MCF 10A (cell line): Measurements from ENCODE around the gene RABGAP1. TPM values are rescaled to one million over a fixed set of nuclear protein-coding genes. Genes with fewer than 3 reads are reported as not detected.

Experiments
- BruUV-seq: library from RNA; stranded (reverse); fragments of 400-500 nt; replicated peaks from 2 replicates; lab custom pipeline; 2021; lab: Mats Ljungman, UMichigan
- CTCF ChIA-PET: fragments of 300-600 bp; sonication (Branson Sonifier 250); formaldehyde crosslinking; extraction: SDS; loops from one replicate; lab custom pipeline; 2021; ENCODE audit warnings: antibody characterized with exemption, inconsistent platforms; lab: Yijun Ruan, JAX
- POLR2A ChIA-PET: fragments of 300-600, 350-650 bp; sonication (Branson Sonifier 250); formaldehyde crosslinking; extraction: SDS; loops from one replicate; lab custom pipeline; 2020; ENCODE audit warnings: antibody characterized with exemption, inconsistent platforms; lab: Yijun Ruan, JAX
- DNase-seq: peaks from one replicate; pipeline ENCODE4 v3.0.0-alpha.2; 2018; ENCODE audit not compliant: unreplicated experiment
- H3K27ac Mint-ChIP-seq: one replicate; pipeline ENCODE4 v1.8.0; 2022; ENCODE audit warnings: mild to moderate bottlenecking, low read depth, mixed read lengths; ENCODE audit not compliant: unreplicated experiment
- H3K27me3 Mint-ChIP-seq: one replicate; pipeline ENCODE4 v1.8.0; 2022; ENCODE audit warnings: mixed read lengths; ENCODE audit not compliant: insufficient read depth, unreplicated experiment
- H3K36me3 Mint-ChIP-seq: one replicate; pipeline ENCODE4 v1.8.0; 2022; ENCODE audit warnings: mild to moderate bottlenecking, moderate library complexity, mixed read lengths; ENCODE audit not compliant: insufficient read depth, unreplicated experiment
- H3K4me1 Mint-ChIP-seq: one replicate; pipeline ENCODE4 v1.8.0; 2022; ENCODE audit warnings: mixed read lengths; ENCODE audit not compliant: insufficient read depth, unreplicated experiment
- H3K4me3 Mint-ChIP-seq: one replicate; pipeline ENCODE4 v1.8.0; 2022; ENCODE audit warnings: mild to moderate bottlenecking, moderate library complexity, mixed read lengths; ENCODE audit not compliant: unreplicated experiment
- H3K9me3 Mint-ChIP-seq: one replicate; pipeline ENCODE4 v1.8.0; 2022; ENCODE audit warnings: mixed read lengths; ENCODE audit not compliant: unreplicated experiment
- CTCF ChIP-seq: fragments of 200-600 bp; IDR thresholded peaks from one replicate; pipeline ENCODE4 v1.8.0; 2022; ENCODE audit warnings: antibody characterized with exemption, mild to moderate bottlenecking; ENCODE audit not compliant: unreplicated experiment
- intact Hi-C: fragments of 100-400 bp; cut with micrococcal nuclease; formaldehyde crosslinking; loops from 2 replicates; pipeline ENCODE4 v1.14.1; 2022
- total RNA-seq: library from RNA; stranded (reverse); gene quantifications from 2 replicates; pipeline ENCODE4 v1.2.3, GENCODE V29; 2022

Gene RABGAP1
- total RNA-seq, 1 experiment from 2014 or later = 43.1 TPM

DNA sequence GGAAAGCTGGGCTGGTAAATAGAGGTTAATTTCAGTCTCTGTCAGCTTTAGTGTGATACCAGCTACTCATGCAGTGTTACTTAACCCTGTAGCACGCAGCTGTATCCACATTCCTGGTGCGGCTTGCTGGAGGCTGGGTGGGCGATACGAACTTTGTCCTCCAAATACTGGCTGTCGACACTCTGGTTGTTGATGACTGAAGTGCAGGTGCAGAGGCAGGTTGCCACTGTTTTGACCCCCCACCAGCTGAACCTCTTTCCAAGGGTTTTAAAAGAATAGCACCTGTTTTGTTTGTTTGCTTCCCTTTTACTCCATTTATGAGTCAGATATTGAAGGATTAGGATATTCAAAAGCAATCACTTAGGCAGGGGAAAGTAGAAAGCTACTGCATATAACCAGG, 4.4 kb upstream of the RABGAP1 start:
- Mint-ChIP-seq H3K27me3 (no peaks in the 10 kb centered on the region), H3K4me3 (no peak overlapping the region), H3K36me3 (peaks cover 49% of the 10 kb centered on the region), H3K4me1 (peaks cover 11% of the 10 kb centered on the region), H3K27ac (no peak overlapping the region), H3K9me3 (no peaks in the 10 kb centered on the region)
- ChIA-PET POLR2A (interaction anchor here (1.5 kb wide), 1 partner anchor 11 kb away, joined by 4 read pairs; no protein-coding TSS in a partner anchor), CTCF (interaction anchor here (0.6 to 0.7 kb wide), 2 partner anchors 86 to 1183 kb away, joined by 3 to 4 read pairs; no protein-coding TSS in a partner anchor)
- intact Hi-C loops = no loop called here
- TF ChIP-seq CTCF = no peak
- no peak for DNase-seq
- BruUV-seq = no TSS peak

GRCh38 chr9:122936883-122937282, 3.9 kb upstream of the RABGAP1 start:
- no peak for TF ChIP-seq CTCF
- POLR2A ChIA-PET = interaction anchor here (1.5 kb wide), 1 partner anchor 11 kb away, joined by 4 read pairs; no protein-coding TSS in a partner anchor
- Mint-ChIP-seq H3K36me3 (peaks cover 54% of the 10 kb centered on the region), H3K4me3 (no peak overlapping the region), H3K4me1 (peaks cover 11% of the 10 kb centered on the region), H3K27ac (no peak overlapping the region), H3K9me3 (no peaks in the 10 kb centered on the region), H3K27me3 (no peaks in the 10 kb centered on the region)
- no peak for DNase-seq
- intact Hi-C loops = no loop called here
- CTCF ChIA-PET = interaction anchor here (0.6 to 0.7 kb wide), 2 partner anchors 85 to 1184 kb away, joined by 3 to 4 read pairs; no protein-coding TSS in a partner anchor
- BruUV-seq = no TSS peak

- H3K36me3 Mint-ChIP-seq = peaks cover 56% of the 10 kb centered on the region
- POLR2A ChIA-PET = interaction anchor here (3.3 to 5.7 kb wide), 7 partner anchors 8 to 51 kb away, joined by 13 to 162 read pairs (median 50); partner anchors contain the start of genes RC3H2, ZBTB26 and ZBTB6
- CTCF ChIA-PET = interaction anchor here (0.7 to 1.8 kb wide), 3 partner anchors 22 to 1612 kb away, joined by 3 to 9 read pairs (median 3); no protein-coding TSS in a partner anchor
- peak overlapping the region; percentile 22 for H3K4me3 Mint-ChIP-seq
- intact Hi-C loops = no loop called here
- no peak for DNase-seq
- no peaks in the 10 kb centered on the region for H3K9me3 Mint-ChIP-seq
- H3K27ac Mint-ChIP-seq = peak overlapping the region; percentile 1
- H3K4me1 Mint-ChIP-seq = peaks cover 5% of the 10 kb centered on the region
- H3K27me3 Mint-ChIP-seq = no peaks in the 10 kb centered on the region
- BruUV-seq = no TSS peak
- no peak for TF ChIP-seq CTCF
Observed at GRCh38 chr9:122939601-122940000, 1.2 kb upstream of the RABGAP1 start.

GRCh38 chr9:122940454-122940748, 419 bp upstream of the RABGAP1 start:
- no peaks in the 10 kb centered on the region for H3K9me3 Mint-ChIP-seq
- peaks cover 5% of the 10 kb centered on the region for H3K4me1 Mint-ChIP-seq
- H3K27ac Mint-ChIP-seq = peak overlapping the region; percentile 85
- no peaks in the 10 kb centered on the region for H3K27me3 Mint-ChIP-seq
- H3K4me3 Mint-ChIP-seq = peak overlapping the region; percentile 91
- peaks cover 56% of the 10 kb centered on the region for H3K36me3 Mint-ChIP-seq
- no peak for DNase-seq
- ChIA-PET POLR2A (interaction anchor here (0.6 to 5.7 kb wide), 15 partner anchors 9 to 1681 kb away, joined by 3 to 162 read pairs (median 11); partner anchors contain the start of genes PDCL, RC3H2, ZBTB26 and ZBTB6), CTCF (interaction anchor here (1.0 to 1.8 kb wide), 4 partner anchors 8 to 51 kb away, joined by 3 to 9 read pairs (median 8); no protein-coding TSS in a partner anchor)
- intact Hi-C loops = loop anchor here (1.0 kb wide), 1 partner anchor 9 kb away; the partner anchor contains the start of gene ZBTB26
- BruUV-seq = no TSS peak
- no peak for TF ChIP-seq CTCF
